ENCODE data around the gene MAN1C1. TPM values are rescaled to one million over a fixed set of nuclear protein-coding genes. Genes with fewer than 3 reads are reported as not detected.

The MAN1C1 gene
- total and polyA plus RNA-seq, 2 donors (not counting 1 experiment from before 2014, with no cell fraction given) = 17.7 to 51.4 TPM

DNA sequence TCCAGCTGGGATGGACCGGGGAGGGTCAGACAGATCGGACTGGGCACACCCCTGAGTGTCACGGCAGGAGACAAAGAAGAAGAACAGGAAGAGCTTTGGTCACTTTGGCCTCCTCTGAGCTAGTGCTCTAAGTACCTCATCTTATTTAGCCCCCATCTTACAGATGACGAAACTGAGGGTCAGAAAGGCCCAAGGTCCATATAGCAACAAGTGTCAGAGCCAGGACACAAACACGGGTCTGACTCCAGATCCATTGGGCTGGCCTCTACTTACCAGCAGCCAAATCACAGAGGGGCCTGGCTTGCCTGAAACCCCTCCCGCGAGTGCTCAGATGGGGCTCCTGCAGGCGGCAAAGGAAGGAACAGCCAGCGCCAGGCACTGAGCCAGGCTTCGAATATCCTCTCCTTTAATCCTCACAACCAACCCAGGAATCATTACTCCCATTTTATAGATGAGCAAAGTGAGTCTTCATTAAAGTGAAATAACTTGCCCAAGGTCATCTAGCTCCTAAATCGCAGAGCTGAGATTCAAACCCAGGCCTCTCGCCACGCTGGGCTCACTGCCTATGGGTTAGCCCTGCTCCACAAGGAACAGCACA, 157.7 kb downstream of the MAN1C1 start:
- no peak overlapping the region for H3K4me2 ChIP-seq (ENCODE audit: extremely low read depth, insufficient read depth, low read length)
- H3K4me1 ChIP-seq (ENCODE audit: control insufficient read depth, extremely low read depth, insufficient read depth, low read length) = no peaks in the 10 kb centered on the region
- no peak overlapping the region for H2AFZ ChIP-seq (ENCODE audit: low read length)
- H3K27me3 ChIP-seq (ENCODE audit: control insufficient read depth, insufficient read depth, low read length) = no peaks in the 10 kb centered on the region
- no peak for DNase-seq (ENCODE audit: low read depth in 2 of 2)
- no peaks in the 10 kb centered on the region for H4K20me1 ChIP-seq (ENCODE audit: control insufficient read depth, extremely low read depth, insufficient read depth, low read length)
- H3K9ac ChIP-seq (ENCODE audit: insufficient read depth, low read length) = no peak overlapping the region
- H3K27ac ChIP-seq (ENCODE audit: insufficient read depth, low read length) = no peak overlapping the region
- no peaks in the 10 kb centered on the region for H3K79me2 ChIP-seq (ENCODE audit: control insufficient read depth, insufficient read depth, low read length)
- no peak for TF ChIP-seq EZH2 (IDR thresholded peaks at IDR 0.05; ENCODE audit: low read length, missing control alignments)
- TF ChIP-seq, protein P1, sequence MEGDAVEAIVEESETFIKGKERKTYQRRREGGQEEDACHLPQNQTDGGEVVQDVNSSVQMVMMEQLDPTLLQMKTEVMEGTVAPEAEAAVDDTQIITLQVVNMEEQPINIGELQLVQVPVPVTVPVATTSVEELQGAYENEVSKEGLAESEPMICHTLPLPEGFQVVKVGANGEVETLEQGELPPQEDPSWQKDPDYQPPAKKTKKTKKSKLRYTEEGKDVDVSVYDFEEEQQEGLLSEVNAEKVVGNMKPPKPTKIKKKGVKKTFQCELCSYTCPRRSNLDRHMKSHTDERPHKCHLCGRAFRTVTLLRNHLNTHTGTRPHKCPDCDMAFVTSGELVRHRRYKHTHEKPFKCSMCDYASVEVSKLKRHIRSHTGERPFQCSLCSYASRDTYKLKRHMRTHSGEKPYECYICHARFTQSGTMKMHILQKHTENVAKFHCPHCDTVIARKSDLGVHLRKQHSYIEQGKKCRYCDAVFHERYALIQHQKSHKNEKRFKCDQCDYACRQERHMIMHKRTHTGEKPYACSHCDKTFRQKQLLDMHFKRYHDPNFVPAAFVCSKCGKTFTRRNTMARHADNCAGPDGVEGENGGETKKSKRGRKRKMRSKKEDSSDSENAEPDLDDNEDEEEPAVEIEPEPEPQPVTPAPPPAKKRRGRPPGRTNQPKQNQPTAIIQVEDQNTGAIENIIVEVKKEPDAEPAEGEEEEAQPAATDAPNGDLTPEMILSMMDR (conservative IDR thresholded peaks at IDR 0.05 in 1 of 2, IDR thresholded peaks at IDR 0.05 in 1 of 2; ENCODE audit: low read depth in 1 of 2, low read length in 2 of 2) = no peak
- H3K36me3 ChIP-seq (ENCODE audit: control insufficient read depth, insufficient read depth, low read length) = no peaks in the 10 kb centered on the region
- no peak overlapping the region for H3K4me3 ChIP-seq (replicated peaks in 1 of 4; ENCODE audit: control extremely low read depth in 1 of 4, insufficient read depth in 1 of 4, low read depth in 3 of 4, low read length in 4 of 4)
- H3K9me3 ChIP-seq (ENCODE audit: control insufficient read depth, insufficient read depth, low read depth, low read length) = no peaks in the 10 kb centered on the region

DNA sequence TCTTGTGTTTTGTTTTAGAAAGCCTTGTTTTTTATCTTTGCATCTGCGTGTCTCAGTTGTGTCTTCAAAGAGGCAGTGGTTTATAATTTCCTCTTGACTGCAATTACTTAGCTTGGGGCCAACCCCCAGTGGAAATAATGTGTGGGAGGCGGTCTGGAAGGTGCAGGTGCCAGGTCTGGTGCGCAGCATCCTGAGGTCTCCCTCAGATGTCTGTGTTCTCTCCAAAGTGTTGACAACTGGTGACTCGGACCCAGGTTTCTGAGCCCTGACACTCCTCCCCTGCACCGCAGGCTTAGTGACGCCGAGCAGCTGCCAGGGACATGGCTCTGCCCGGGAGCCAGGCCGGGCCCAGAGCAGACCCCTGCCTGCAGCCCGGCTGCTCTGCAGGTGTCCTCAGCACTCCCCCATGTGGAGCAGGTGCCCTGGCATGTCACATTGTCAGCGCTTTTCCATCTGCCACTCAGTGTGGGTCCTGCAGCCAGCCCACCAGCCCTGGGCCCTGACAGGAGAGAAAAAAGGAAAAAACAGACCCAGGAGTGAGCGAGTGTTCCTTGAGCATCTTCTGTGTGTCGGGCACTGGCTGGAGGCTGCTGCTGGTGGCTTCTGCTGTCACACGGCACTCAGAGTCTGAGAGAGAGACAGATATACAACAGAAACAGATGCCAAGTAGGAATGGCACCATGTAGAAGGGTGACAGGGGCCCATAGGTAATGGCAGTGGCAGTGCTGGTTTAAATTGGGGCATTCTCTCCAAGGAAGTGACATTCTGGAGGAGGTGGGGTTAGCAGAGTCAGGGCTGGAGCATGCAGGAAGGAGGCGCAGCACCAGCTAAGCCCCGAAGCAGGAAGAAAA, 158.6 kb downstream of the MAN1C1 start:
- Histone ChIP-seq H2AFZ (ENCODE audit: low read length) (no peak overlapping the region), H3K27me3 (ENCODE audit: control insufficient read depth, insufficient read depth, low read length) (peaks cover 2% of the 10 kb centered on the region), H3K9me3 (ENCODE audit: control insufficient read depth, insufficient read depth, low read depth, low read length) (no peaks in the 10 kb centered on the region), H3K79me2 (ENCODE audit: control insufficient read depth, insufficient read depth, low read length) (no peaks in the 10 kb centered on the region), H3K27ac (ENCODE audit: insufficient read depth, low read length) (no peak overlapping the region), H3K4me3 (replicated peaks in 1 of 4; ENCODE audit: control extremely low read depth in 1 of 4, insufficient read depth in 1 of 4, low read depth in 3 of 4, low read length in 4 of 4) (no peak overlapping the region), H3K36me3 (ENCODE audit: control insufficient read depth, insufficient read depth, low read length) (no peaks in the 10 kb centered on the region), H3K4me1 (ENCODE audit: control insufficient read depth, extremely low read depth, insufficient read depth, low read length) (no peaks in the 10 kb centered on the region), H3K4me2 (ENCODE audit: extremely low read depth, insufficient read depth, low read length) (no peak overlapping the region), H3K9ac (ENCODE audit: insufficient read depth, low read length) (no peak overlapping the region), H4K20me1 (ENCODE audit: control insufficient read depth, extremely low read depth, insufficient read depth, low read length) (no peaks in the 10 kb centered on the region)
- DNase-seq (ENCODE audit: low read depth in 2 of 2) = no peak
- no peak for TF ChIP-seq EZH2 (IDR thresholded peaks at IDR 0.05; ENCODE audit: low read length, missing control alignments)
- TF ChIP-seq, protein P1 (conservative IDR thresholded peaks at IDR 0.05 in 1 of 2, IDR thresholded peaks at IDR 0.05 in 1 of 2; ENCODE audit: low read depth in 1 of 2, low read length in 2 of 2) = no peak

DNA sequence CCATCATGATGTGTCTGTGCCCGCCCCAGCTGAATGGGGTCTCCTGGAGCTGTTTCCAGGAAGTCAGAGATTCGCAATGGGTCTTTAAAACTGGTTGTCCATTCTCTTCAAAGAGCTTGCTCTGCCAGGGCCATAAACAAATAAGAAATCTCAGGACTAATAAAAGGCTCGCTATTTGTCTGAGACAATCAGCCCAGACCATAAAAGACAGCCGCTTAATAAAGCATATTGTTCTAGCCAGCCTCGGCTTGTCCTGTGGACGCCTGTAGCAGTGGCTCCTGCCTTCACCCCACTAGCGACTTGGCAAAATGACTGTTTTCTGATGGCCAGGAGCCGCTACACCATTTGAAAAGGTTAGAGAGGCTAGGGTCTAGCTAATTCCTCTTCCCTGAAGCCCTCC, 162.8 kb downstream of the MAN1C1 start:
- no peak overlapping the region for H3K27ac ChIP-seq (ENCODE audit: insufficient read depth, low read length)
- H3K27me3 ChIP-seq (ENCODE audit: control insufficient read depth, insufficient read depth, low read length) = peaks cover 2% of the 10 kb centered on the region
- H3K9ac ChIP-seq (ENCODE audit: insufficient read depth, low read length) = no peak overlapping the region
- no peaks in the 10 kb centered on the region for H3K79me2 ChIP-seq (ENCODE audit: control insufficient read depth, insufficient read depth, low read length)
- H3K4me1 ChIP-seq (ENCODE audit: control insufficient read depth, extremely low read depth, insufficient read depth, low read length) = peaks cover under 1% of the 10 kb centered on the region
- no peak overlapping the region for H3K4me2 ChIP-seq (ENCODE audit: extremely low read depth, insufficient read depth, low read length)
- H3K4me3 ChIP-seq (replicated peaks in 1 of 4; ENCODE audit: control extremely low read depth in 1 of 4, insufficient read depth in 1 of 4, low read depth in 3 of 4, low read length in 4 of 4) = no peak overlapping the region
- H4K20me1 ChIP-seq (ENCODE audit: control insufficient read depth, extremely low read depth, insufficient read depth, low read length) = no peaks in the 10 kb centered on the region
- DNase-seq (ENCODE audit: low read depth in 2 of 2) = no peak
- H3K36me3 ChIP-seq (ENCODE audit: control insufficient read depth, insufficient read depth, low read length) = no peaks in the 10 kb centered on the region
- no peak overlapping the region for H2AFZ ChIP-seq (ENCODE audit: low read length)
- no peaks in the 10 kb centered on the region for H3K9me3 ChIP-seq (ENCODE audit: control insufficient read depth, insufficient read depth, low read depth, low read length)
- TF ChIP-seq, protein P1 (conservative IDR thresholded peaks at IDR 0.05 in 1 of 2, IDR thresholded peaks at IDR 0.05 in 1 of 2; ENCODE audit: low read depth in 1 of 2, low read length in 2 of 2) = no peak
- TF ChIP-seq EZH2 (IDR thresholded peaks at IDR 0.05; ENCODE audit: low read length, missing control alignments) = no peak

Data from fibroblast of lung (primary cell).